HepG2 (cell line): Measurements from ENCODE around the gene PIP4K2B. TPM values are rescaled to one million over a fixed set of nuclear protein-coding genes. Genes with fewer than 3 reads are reported as not detected.

Experiments
- ARID2 ChIP-seq: sonication (generic); formaldehyde crosslinking; IDR thresholded peaks from 2 replicates; pipeline ENCODE4 v1.8.1; 2022; ENCODE audit warnings: mild to moderate bottlenecking, missing genetic modification reagents, borderline replicate concordance
- ATAD3A ChIP-seq: sonication (generic); formaldehyde crosslinking; IDR thresholded peaks from 2 replicates; pipeline ENCODE4 v1.4.0; 2020; ENCODE audit warnings: missing genetic modification reagents
- CBX2 ChIP-seq, 2 experiments: fragments of 200-600 bp in 1 of 2; sonication (generic); formaldehyde crosslinking in 1 of 2; IDR thresholded peaks; 2 replicates each; pipeline versions ENCODE4 v1.7.0 to v1.8.1; 2018 to 2022; ENCODE audit warnings: low read depth in 2 of 2, low read length in 1 of 2, mild to moderate bottlenecking in 1 of 2, missing genetic modification reagents in 1 of 2
- CREM ChIP-seq, 2 experiments: sonication (generic) in 1 of 2; formaldehyde crosslinking in 1 of 2; IDR thresholded peaks; 2 replicates each; pipeline versions ENCODE4 v1.4.0 to v1.6.1; 2016 to 2020; ENCODE audit warnings: antibody characterized with exemption in 1 of 2, mild to moderate bottlenecking in 1 of 2, missing genetic modification reagents in 1 of 2
- EP300 ChIP-seq, 3 experiments: sonication (generic) in 1 of 3; formaldehyde crosslinking in 1 of 3; IDR thresholded peaks; 2 replicates each; pipeline versions ENCODE4 v1.5.1 to v1.6.1; 2011 to 2020; ENCODE audit warnings: low read depth in 2 of 3, low read length in 2 of 3, borderline replicate concordance in 1 of 3, improper control_type of control experiment in 1 of 3, mild to moderate bottlenecking in 1 of 3, missing genetic modification reagents in 1 of 3, moderate library complexity in 1 of 3
- FOXC1 ChIP-seq: sonication (generic); formaldehyde crosslinking; IDR thresholded peaks from 2 replicates; pipeline ENCODE4 v1.8.0; 2022; ENCODE audit warnings: mild to moderate bottlenecking, missing genetic modification reagents, borderline replicate concordance
- FOXJ3 ChIP-seq: sonication (generic); formaldehyde crosslinking; IDR thresholded peaks from 2 replicates; pipeline ENCODE4 v1.4.0; 2020; ENCODE audit warnings: missing genetic modification reagents, mild to moderate bottlenecking, borderline replicate concordance
- HCFC1 ChIP-seq: fragments of 150-350 bp; IDR thresholded peaks from 2 replicates; pipeline ENCODE4 v1.6.1; 2014; ENCODE audit warnings: low read depth, low read length
- LRRFIP1 ChIP-seq: sonication (generic); formaldehyde crosslinking; conservative IDR thresholded peaks from 2 replicates; pipeline ENCODE4 v1.4.0; 2020; ENCODE audit warnings: missing genetic modification reagents
- MAFF ChIP-seq: IDR thresholded peaks from 2 replicates; pipeline ENCODE4 v1.6.1; 2011; ENCODE audit warnings: low read depth, low read length, improper control_type of control experiment
- NKX3-1 ChIP-seq: sonication (generic); formaldehyde crosslinking; IDR thresholded peaks from 2 replicates; pipeline ENCODE4 v1.5.0; 2020; ENCODE audit warnings: missing genetic modification reagents
- POLR2A ChIP-seq, 2 experiments: IDR thresholded peaks; 2 replicates each; pipeline ENCODE4 v1.6.1; 2011; ENCODE audit warnings: low read depth in 2 of 2, low read length in 2 of 2, mild to moderate bottlenecking in 1 of 2, moderate library complexity in 1 of 2; ENCODE audit not compliant: insufficient read depth in 1 of 2
- SOX13 ChIP-seq, 3 experiments: fragments of 450-650 bp in 1 of 3; sonication (generic) in 1 of 3; formaldehyde crosslinking in 1 of 3; IDR thresholded peaks in 2 of 3; conservative IDR thresholded peaks in 1 of 3; 2 replicates each; pipeline versions ENCODE4 v1.5.0 to v1.6.1; 2016 to 2020; ENCODE audit warnings: antibody characterized with exemption in 1 of 3, mild to moderate bottlenecking in 1 of 3, missing compliant biosample characterization in 1 of 3, missing genetic modification reagents in 1 of 3, moderate library complexity in 1 of 3
- SYNCRIP ChIP-seq: fragments of 200-400 bp; formaldehyde crosslinking; IDR thresholded peaks from 2 replicates; pipeline ENCODE4 v1.6.1; 2018; ENCODE audit warnings: mild to moderate bottlenecking, low read depth, low read length; ENCODE audit not compliant: insufficient read depth
- TOPORS ChIP-seq: sonication (generic); formaldehyde crosslinking; IDR thresholded peaks from 2 replicates; pipeline ENCODE4 v1.8.0; 2023; ENCODE audit warnings: mild to moderate bottlenecking, missing genetic modification reagents
- ZNF143 ChIP-seq: sonication (generic); formaldehyde crosslinking; IDR thresholded peaks from 2 replicates; pipeline ENCODE4 v1.4.0; 2020; ENCODE audit warnings: missing genetic modification reagents
- ZNF224 ChIP-seq: sonication (generic); formaldehyde crosslinking; IDR thresholded peaks from 2 replicates; pipeline ENCODE4 v1.5.0; 2020; ENCODE audit warnings: mild to moderate bottlenecking, missing genetic modification reagents
- ZNF350 ChIP-seq: sonication (generic); formaldehyde crosslinking; IDR thresholded peaks from 2 replicates; pipeline ENCODE4 v1.4.0; 2020; ENCODE audit warnings: mild to moderate bottlenecking, low read depth, missing genetic modification reagents, borderline replicate concordance
- ZNF614 ChIP-seq: IDR thresholded peaks from 2 replicates; pipeline ENCODE4 v1.6.1; 2018; ENCODE audit warnings: missing biosample characterization, missing genetic modification reagents, inconsistent platforms, borderline replicate concordance
- ZNF619 ChIP-seq: sonication (generic); formaldehyde crosslinking; IDR thresholded peaks from 2 replicates; pipeline ENCODE4 v1.4.0; 2020; ENCODE audit warnings: mild to moderate bottlenecking, missing genetic modification reagents
- ZNF674 ChIP-seq: sonication (generic); formaldehyde crosslinking; IDR thresholded peaks from 2 replicates; pipeline ENCODE4 v1.5.0; 2020; ENCODE audit warnings: low read depth, mild to moderate bottlenecking, missing genetic modification reagents
- ZNF770 ChIP-seq: sonication (generic); formaldehyde crosslinking; IDR thresholded peaks from 2 replicates; pipeline ENCODE4 v1.5.0; 2020; ENCODE audit warnings: mild to moderate bottlenecking, missing genetic modification reagents
- ZNF777 ChIP-seq: sonication (generic); formaldehyde crosslinking; IDR thresholded peaks from 2 replicates; pipeline ENCODE4 v1.4.0; 2020; ENCODE audit warnings: missing genetic modification reagents
- ZZZ3 ChIP-seq: sonication (generic); formaldehyde crosslinking; IDR thresholded peaks from 2 replicates; pipeline ENCODE4 v1.4.0; 2020; ENCODE audit warnings: missing genetic modification reagents, mild to moderate bottlenecking, borderline replicate concordance
- polyA plus RNA-seq, 8 experiments: library from polyadenylated mRNA; depleted of rRNA in 3 of 8; stranded (reverse) in 7 of 8; unstranded in 1 of 8; fragments of >200 nt; fragmentation: Illumina TruSeq in 4 of 8; extraction: Trizol in 4 of 8; gene quantifications; 2 replicates each; pipeline versions ENCODE4 v1.2.1 to v1.2.3, GENCODE V29; 2011 to 2016; ENCODE audit warnings: low read depth in 4 of 8, missing spikeins in 1 of 8, mixed read lengths in 1 of 8; ENCODE audit not compliant: insufficient read depth in 1 of 8
- total RNA-seq, 5 experiments: library from RNA; depleted of rRNA; stranded (reverse); fragments of >200 nt; fragmentation: Illumina TruSeq; extraction: Trizol; gene quantifications; 2 replicates each; pipeline ENCODE4 v1.2.3, GENCODE V29; 2016; ENCODE audit warnings: low read depth in 1 of 5

PIP4K2B gene
- total and polyA plus RNA-seq, 2 of the 13 experiments (the other 11 are each of a cell fraction or from before 2014, with no cell fraction given), result 20.4 to 54.0 TPM

- TF ChIP-seq ZNF619 (CRISPR knock-in tag) (no peak; the same call in 1 of the 2 replicates), FOXC1 (CRISPR knock-in tag) (peak; percentile 70), LRRFIP1 (CRISPR knock-in tag) (no peak), ZNF614 (peak; percentile 27; the same call in 1 of the 2 replicates), ARID2 (CRISPR knock-in tag) (peak; percentile 89; the same call in 1 of the 2 replicates), EP300 (IDR thresholded peaks at IDR 0.05; ENCODE audit: low read depth in 2 of 2, low read length in 2 of 2) (0 out of 4 replicates have a peak, but pooled peaks of 1 of the 2 experiments have one; percentile 15), EP300 (CRISPR knock-in tag; IDR thresholded peaks at IDR 0.05; ENCODE audit: borderline replicate concordance) (peak; percentile 55), ZNF350 (peak; percentile 90; the same call in 1 of the 2 replicates), CBX2 (IDR thresholded peaks at IDR 0.05; ENCODE audit: low read depth, low read length) (no peak), CBX2 (CRISPR knock-in tag; IDR thresholded peaks at IDR 0.05; ENCODE audit: low read depth) (no peak), POLR2A (IDR thresholded peaks at IDR 0.05; ENCODE audit: insufficient read depth in 1 of 2, low read depth in 2 of 2, low read length in 2 of 2) (peak; percentile 77 to 82), ATAD3A (CRISPR knock-in tag) (no peak), ZNF777 (CRISPR knock-in tag) (no peak), HCFC1 (no peak), TOPORS (CRISPR knock-in tag) (peak; percentile 39; the same call in 1 of the 2 replicates), ZNF770 (CRISPR knock-in tag) (no peak), ZNF143 (CRISPR knock-in tag) (peak; percentile 79), SYNCRIP (no peak), CREM (IDR thresholded peaks at IDR 0.05) (peak; percentile 94), CREM (CRISPR knock-in tag; IDR thresholded peaks at IDR 0.05) (no peak), ZZZ3 (CRISPR knock-in tag) (peak; percentile 97; the same call in 1 of the 2 replicates), MAFF (no peak), ZNF674 (CRISPR knock-in tag) (no peak; the same call in 1 of the 2 replicates), NKX3-1 (CRISPR knock-in tag) (peak; percentile 72; the same call in 1 of the 2 replicates), ZNF224 (CRISPR knock-in tag) (0 out of 2 replicates have a peak, but pooled peaks have one; percentile 26), SOX13 (IDR thresholded peaks at IDR 0.05) (peak; percentile 99), SOX13 (CRISPR knock-in tag; conservative IDR thresholded peaks at IDR 0.05 in 1 of 2, IDR thresholded peaks at IDR 0.05 in 1 of 2) (peak in 1 of 2 experiments; percentile 47; a peak in 1 of 4 replicates), FOXJ3 (peak; percentile 70; the same call in 1 of the 2 replicates)
These were observed 46.9 kb downstream of the PIP4K2B start, which contains the start of gene PSMB3 (continued) for GRCh38 chr17:38752308-38753070.
